HG03439 (cell line): ENCODE data around the gene FGF2.

Experiments used
- ATAC-seq: cut with Tn5 transposase; IDR thresholded peaks from one replicate; pipeline ENCODE4 v1.9.1; 2021; ENCODE audit warnings: mild to moderate bottlenecking, moderate library complexity; ENCODE audit not compliant: unreplicated experiment

The FGF2 gene

GRCh38 chr4:122884499-122884898, 57.9 kb downstream of the FGF2 start:
- ATAC-seq, result no peak

GRCh38 chr4:122889726-122890125, 63.1 kb downstream of the FGF2 start:
- no peak for ATAC-seq

- no peak for ATAC-seq
Measured at GRCh38 chr4:122890147-122890795, 63.6 kb downstream of the FGF2 start.

- ATAC-seq, result no peak
Measured at GRCh38 chr4:122894827-122895226, 68.2 kb downstream of the FGF2 start.

GRCh38 chr4:122895336-122895995, 68.8 kb downstream of the FGF2 start:
- ATAC-seq, result no peak

- ATAC-seq, result no peak
Measured at GRCh38 chr4:122896270-122896669, 69.6 kb downstream of the FGF2 start.

GRCh38 chr4:122898370-122899150, 71.9 kb downstream of the FGF2 start:
- no peak for ATAC-seq

- ATAC-seq, result no peak
Measured at GRCh38 chr4:122899682-122900081, 73.1 kb downstream of the FGF2 start.

GRCh38 chr4:122900314-122900713, 73.7 kb downstream of the FGF2 start:
- no peak for ATAC-seq

GRCh38 chr4:122901247-122902010, 74.8 kb downstream of the FGF2 start:
- no peak for ATAC-seq

- ATAC-seq, result no peak
Measured at GRCh38 chr4:122903766-122904288, 77.2 kb downstream of the FGF2 start.

- ATAC-seq, result no peak
Measured at GRCh38 chr4:122906859-122907305, 80.3 kb downstream of the FGF2 start.

GRCh38 chr4:122908223-122908622, 81.6 kb downstream of the FGF2 start:
- ATAC-seq, result no peak

GRCh38 chr4:122909683-122910082, 83.1 kb downstream of the FGF2 start:
- ATAC-seq, result no peak

- no peak for ATAC-seq
Measured at GRCh38 chr4:122911588-122911987, 85.0 kb downstream of the FGF2 start.

GRCh38 chr4:122912810-122913575, 86.4 kb downstream of the FGF2 start:
- ATAC-seq, result no peak

GRCh38 chr4:122914292-122914904, 87.8 kb downstream of the FGF2 start:
- no peak for ATAC-seq

GRCh38 chr4:122914938-122915337, 88.3 kb downstream of the FGF2 start:
- no peak for ATAC-seq

GRCh38 chr4:122917731-122918130, 91.1 kb downstream of the FGF2 start:
- ATAC-seq, result no peak

GRCh38 chr4:122920473-122920872, 93.8 kb downstream of the FGF2 start:
- no peak for ATAC-seq
